HTR-8/SVneo (cell line): Measurements from ENCODE around the gene DOCK7.
A peak's percentile ranks its signal among the peaks of the same experiment; 100 is the strongest.
"Not testable (repeated sequence)": the region's sequence is repeated elsewhere in the genome, so short reads cannot be mapped to it uniquely, and the experiment has no call there.

Source experiments
- DNase-seq: peaks from one replicate; pipeline ENCODE4 v3.0.0; 2011; ENCODE audit warnings: low spot score, mixed read lengths; ENCODE audit not compliant: insufficient read length
- FAIRE-seq: peaks from 2 replicates; lab custom pipeline; 2011; peaks lifted over from hg19 to GRCh38; lab: Jason Lieb, UNC

Gene DOCK7

GRCh38 chr1:62567926-62568325 lies 120.3 kb downstream of the DOCK7 start:
- not testable (repeated sequence) for FAIRE-seq, DNase-seq

GRCh38 chr1:62567182-62567581 lies 121.0 kb downstream of the DOCK7 start:
- DNase-seq, FAIRE-seq: not testable (repeated sequence)

GRCh38 chr1:62561306-62561705 lies 126.9 kb downstream of the DOCK7 start:
- FAIRE-seq (no peak), DNase-seq (no peak)

- DNase-seq (no peak), FAIRE-seq (no peak)
Observed at GRCh38 chr1:62544570-62544969, 143.6 kb downstream of the DOCK7 start.

- no peak for FAIRE-seq
- DNase-seq, result no peak
Observed at GRCh38 chr1:62541048-62541447, 147.1 kb downstream of the DOCK7 start.

- DNase-seq (no peak), FAIRE-seq (no peak)
Observed at GRCh38 chr1:62539028-62539447, 149.1 kb downstream of the DOCK7 start.

GRCh38 chr1:62536865-62537264 lies 151.3 kb downstream of the DOCK7 start:
- no peak for FAIRE-seq

GRCh38 chr1:62530516-62531154 lies 157.6 kb downstream of the DOCK7 start:
- DNase-seq, result no peak
- FAIRE-seq, result peak; percentile 88

More at GRCh38 chr1:62536865-62537264, 151.3 kb downstream of the DOCK7 start:
- no peak for DNase-seq

GRCh38 chr1:62529227-62529626 lies 159.0 kb downstream of the DOCK7 start:
- DNase-seq, result no peak
- no peak for FAIRE-seq

GRCh38 chr1:62528015-62528414 lies 160.2 kb downstream of the DOCK7 start:
- DNase-seq (no peak), FAIRE-seq (no peak)

GRCh38 chr1:62527346-62527745 lies 160.8 kb downstream of the DOCK7 start:
- not testable (repeated sequence) for FAIRE-seq, DNase-seq

- FAIRE-seq, result no peak
- no peak for DNase-seq
Observed at GRCh38 chr1:62523860-62524259, 164.3 kb downstream of the DOCK7 start.

GRCh38 chr1:62516600-62516999 lies 171.6 kb downstream of the DOCK7 start:
- no peak for DNase-seq

GRCh38 chr1:62514746-62515423 lies 173.3 kb downstream of the DOCK7 start:
- FAIRE-seq, result no peak
- DNase-seq, result no peak

More at GRCh38 chr1:62516600-62516999, 171.6 kb downstream of the DOCK7 start:
- no peak for FAIRE-seq

GRCh38 chr1:62513013-62513412 lies 175.2 kb downstream of the DOCK7 start:
- FAIRE-seq (no peak), DNase-seq (no peak)

- FAIRE-seq, result no peak
- DNase-seq, result no peak
Observed at GRCh38 chr1:62509028-62509427, 179.2 kb downstream of the DOCK7 start.

GRCh38 chr1:62508187-62508758 lies 179.9 kb downstream of the DOCK7 start:
- DNase-seq (peak; percentile 8), FAIRE-seq (no peak)

GRCh38 chr1:62500210-62500609 lies 188.0 kb downstream of the DOCK7 start:
- DNase-seq (no peak), FAIRE-seq (no peak)

- no peak for DNase-seq
- FAIRE-seq, result no peak
Observed at GRCh38 chr1:62494137-62494536, 194.0 kb downstream of the DOCK7 start.

- DNase-seq, result no peak
- no peak for FAIRE-seq
Observed at GRCh38 chr1:62493656-62494055, 194.5 kb downstream of the DOCK7 start.

GRCh38 chr1:62492521-62492920 lies 195.7 kb downstream of the DOCK7 start:
- FAIRE-seq (no peak), DNase-seq (no peak)
